Neuronal stem cell (in vitro differentiated cells): ENCODE data around the gene AFF3.

Experiments
- DNase-seq: peaks from one replicate; pipeline ENCODE4 v3.0.0-alpha.2; 2013; ENCODE audit warnings: low spot score
- H2AFZ ChIP-seq: one replicate; pipeline ENCODE4 v1.6.1; 2013; ENCODE audit warnings: mild to moderate bottlenecking, low read length, inconsistent platforms
- H2AK5ac ChIP-seq: 2 replicates; pipeline ENCODE4 v1.6.1; 2013; ENCODE audit warnings: low read depth, mild to moderate bottlenecking, inconsistent platforms, low read length, moderate library complexity, mixed read lengths
- H2BK120ac ChIP-seq: 2 replicates; pipeline ENCODE4 v1.6.1; 2013; ENCODE audit warnings: low read depth, mild to moderate bottlenecking, inconsistent platforms, low read length, moderate library complexity, mixed read lengths
- H2BK12ac ChIP-seq: one replicate; pipeline ENCODE4 v1.6.1; 2013; ENCODE audit warnings: low read length, inconsistent platforms
- H2BK15ac ChIP-seq: 2 replicates; pipeline ENCODE4 v1.6.1; 2013; ENCODE audit warnings: mild to moderate bottlenecking, low read length, inconsistent platforms, mixed read lengths
- H2BK5ac ChIP-seq: one replicate; pipeline ENCODE4 v1.6.1; 2013; ENCODE audit warnings: inconsistent platforms, mild to moderate bottlenecking, low read length, moderate library complexity
- H3K14ac ChIP-seq: one replicate; pipeline ENCODE4 v1.6.1; 2013; ENCODE audit warnings: low read length, inconsistent platforms
- H3K18ac ChIP-seq: 2 replicates; pipeline ENCODE4 v1.6.1; 2013; ENCODE audit warnings: low read length, inconsistent platforms
- H3K23ac ChIP-seq: 2 replicates; pipeline ENCODE4 v1.6.1; 2013; ENCODE audit warnings: low read depth, mild to moderate bottlenecking, mixed read lengths, low read length, inconsistent platforms; ENCODE audit not compliant: poor library complexity
- H3K27ac ChIP-seq: replicated peaks from 3 replicates; pipeline ENCODE4 v1.5.1; 2013; ENCODE audit warnings: low read length, inconsistent platforms
- H3K27me3 ChIP-seq, 3 experiments: 2 replicates each; pipeline ENCODE4 v1.6.1; 2013; ENCODE audit warnings: low read length in 3 of 3, mild to moderate bottlenecking in 2 of 3, inconsistent platforms in 1 of 3, low read depth in 1 of 3, mixed read lengths in 1 of 3, moderate library complexity in 1 of 3; ENCODE audit not compliant: control insufficient read depth in 3 of 3, insufficient read depth in 3 of 3
- H3K36me3 ChIP-seq, 2 donors: replicated peaks in 1 of 2; 2 replicates each; pipeline ENCODE4 v1.6.1; 2013; ENCODE audit warnings: low read length in 2 of 2; ENCODE audit not compliant: control insufficient read depth in 2 of 2, insufficient read depth in 2 of 2
- H3K4ac ChIP-seq: 2 replicates; pipeline ENCODE4 v1.6.1; 2013; ENCODE audit warnings: inconsistent platforms, mild to moderate bottlenecking, low read length, moderate library complexity
- H3K4me1 ChIP-seq, 2 donors: 1 replicate in 1 of 2; 2 replicates in 1 of 2; pipeline ENCODE4 v1.6.1; 2013; ENCODE audit warnings: low read length in 2 of 2, low read depth in 1 of 2; ENCODE audit not compliant: control insufficient read depth in 2 of 2, insufficient read depth in 1 of 2
- H3K4me2 ChIP-seq: one replicate; pipeline ENCODE4 v1.6.1; 2013; ENCODE audit warnings: mild to moderate bottlenecking, low read length, inconsistent platforms; ENCODE audit not compliant: insufficient read depth, poor library complexity, severe bottlenecking
- H3K4me3 ChIP-seq, 2 donors: 2 replicates each; pipeline ENCODE4 v1.5.1; 2013; ENCODE audit warnings: low read length in 2 of 2, mild to moderate bottlenecking in 2 of 2, inconsistent platforms in 1 of 2, moderate library complexity in 1 of 2
- H3K79me1 ChIP-seq: one replicate; pipeline ENCODE4 v1.6.1; 2013; ENCODE audit warnings: low read depth, mild to moderate bottlenecking, inconsistent platforms, low read length, moderate library complexity
- H3K9ac ChIP-seq: one replicate; pipeline ENCODE4 v1.6.1; 2013; ENCODE audit warnings: mild to moderate bottlenecking, low read depth, low read length, inconsistent platforms; ENCODE audit not compliant: poor library complexity
- H3K9me3 ChIP-seq, 2 donors: replicated peaks in 1 of 2; 2 replicates each; pipeline versions ENCODE3 to v1.6.1; 2013; ENCODE audit warnings: low read length in 2 of 2, mild to moderate bottlenecking in 2 of 2, inconsistent platforms in 1 of 2, low read depth in 1 of 2, mixed read lengths in 1 of 2, moderate library complexity in 1 of 2; ENCODE audit not compliant: control insufficient read depth in 2 of 2, insufficient read depth in 1 of 2
- H4K8ac ChIP-seq: one replicate; pipeline ENCODE4 v1.6.1; 2013; ENCODE audit warnings: low read depth, mild to moderate bottlenecking, inconsistent platforms, low read length, moderate library complexity
- H4K91ac ChIP-seq: one replicate; pipeline ENCODE4 v1.6.1; 2013; ENCODE audit warnings: low read length, low read depth, mild to moderate bottlenecking, inconsistent platforms; ENCODE audit not compliant: poor library complexity
- WGBS, 2 donors: extraction: QIAGEN DNeasy Blood & Tissue Kit; methylation state at CpG; one replicate each; pipeline ENCODE4 v1.1.7; 2013; ENCODE audit warnings: missing lambda C conversion rate in 2 of 2, mixed read lengths in 1 of 2; ENCODE audit not compliant: insufficient read length in 2 of 2, insufficient replicate concordance in 1 of 2; ENCODE audit errors: extremely low coverage in 2 of 2; 5-methylcytosine and 5-hydroxymethylcytosine counted together

Gene AFF3

GRCh38 chr2:99677814-99678213 is 464.6 kb downstream of the AFF3 start:
- Histone ChIP-seq H3K36me3 (no peaks in the 10 kb centered on the region), H2BK120ac (no peak overlapping the region)

GRCh38 chr2:99675130-99675661 is 467.2 kb downstream of the AFF3 start:
- no CpG with 5 or more reads among the region's 12 CpGs for WGBS, 2 donors
- no peak overlapping the region for H3K18ac ChIP-seq
- DNase-seq: no peak
- no peak overlapping the region for H2AFZ ChIP-seq
- no peaks in the 10 kb centered on the region for H3K27me3 ChIP-seq
- no peak overlapping the region for H3K23ac ChIP-seq
- no peak overlapping the region for H2BK5ac ChIP-seq
- no peak overlapping the region for H3K9ac ChIP-seq
- no peak overlapping the region for H3K27ac ChIP-seq
- H3K36me3 ChIP-seq: no peaks in the 10 kb centered on the region
- no peaks in the 10 kb centered on the region for H3K4me1 ChIP-seq
- no peak overlapping the region for H3K4me2 ChIP-seq
- H3K14ac ChIP-seq: no peak overlapping the region
- H4K91ac ChIP-seq: no peak overlapping the region
- H3K79me1 ChIP-seq: no peaks in the 10 kb centered on the region
- H2BK120ac ChIP-seq: no peak overlapping the region
- no peak overlapping the region for H3K4ac ChIP-seq
- H2AK5ac ChIP-seq: no peak overlapping the region
- no peaks in the 10 kb centered on the region for H3K9me3 ChIP-seq
- no peak overlapping the region for H3K4me3 ChIP-seq
- no peak overlapping the region for H2BK12ac ChIP-seq
- no peak overlapping the region for H4K8ac ChIP-seq
- no peak overlapping the region for H2BK15ac ChIP-seq

More at GRCh38 chr2:99677814-99678213, 464.6 kb downstream of the AFF3 start:
- no peak overlapping the region for H4K91ac ChIP-seq
- no peaks in the 10 kb centered on the region for H3K4me1 ChIP-seq
- no peak overlapping the region for H3K4me3 ChIP-seq
- DNase-seq: no peak
- H4K8ac ChIP-seq: no peak overlapping the region
- H3K27me3 ChIP-seq: no peaks in the 10 kb centered on the region
- H2AFZ ChIP-seq: no peak overlapping the region
- no peak overlapping the region for H2BK12ac ChIP-seq
- no peak overlapping the region for H3K9ac ChIP-seq
- H2BK5ac ChIP-seq: no peak overlapping the region
- no peak overlapping the region for H3K18ac ChIP-seq
- no peak overlapping the region for H3K4me2 ChIP-seq
- no peaks in the 10 kb centered on the region for H3K9me3 ChIP-seq
- H2AK5ac ChIP-seq: no peak overlapping the region
- H3K23ac ChIP-seq: no peak overlapping the region
- no CpG with 5 or more reads among the region's 7 CpGs for WGBS, 2 donors
- H3K14ac ChIP-seq: no peak overlapping the region
- H3K27ac ChIP-seq: no peak overlapping the region
- no peaks in the 10 kb centered on the region for H3K79me1 ChIP-seq
- no peak overlapping the region for H3K4ac ChIP-seq
- H2BK15ac ChIP-seq: no peak overlapping the region

GRCh38 chr2:99674090-99674489 is 468.3 kb downstream of the AFF3 start:
- Histone ChIP-seq H3K4ac (no peak overlapping the region), H3K4me3 (no peak overlapping the region), H2BK120ac (no peak overlapping the region), H3K14ac (no peak overlapping the region), H2BK12ac (no peak overlapping the region), H4K91ac (no peak overlapping the region), H3K27me3 (no peaks in the 10 kb centered on the region), H3K18ac (no peak overlapping the region), H3K23ac (no peak overlapping the region), H3K9me3 (peaks cover 0 to 3% of the 10 kb centered on the region in 2 donors), H2AK5ac (no peak overlapping the region), H3K79me1 (no peaks in the 10 kb centered on the region), H3K27ac (no peak overlapping the region), H3K9ac (no peak overlapping the region), H3K36me3 (no peaks in the 10 kb centered on the region), H2BK15ac (no peak overlapping the region), H2AFZ (no peak overlapping the region), H2BK5ac (no peak overlapping the region), H3K4me2 (no peak overlapping the region), H3K4me1 (no peaks in the 10 kb centered on the region), H4K8ac (no peak overlapping the region)
- no peak for DNase-seq
- WGBS, 2 donors: no CpG with 5 or more reads among the region's 8 CpGs

GRCh38 chr2:99672766-99673350 is 469.5 kb downstream of the AFF3 start:
- H4K91ac ChIP-seq: no peak overlapping the region
- H3K18ac ChIP-seq: no peak overlapping the region
- DNase-seq: no peak
- H3K14ac ChIP-seq: no peak overlapping the region
- no peaks in the 10 kb centered on the region for H3K4me1 ChIP-seq
- WGBS, 2 donors: no CpG with 5 or more reads among the region's 8 CpGs
- H2BK15ac ChIP-seq: no peak overlapping the region
- H4K8ac ChIP-seq: no peak overlapping the region
- no peak overlapping the region for H2BK5ac ChIP-seq
- no peak overlapping the region for H2AFZ ChIP-seq
- H2BK12ac ChIP-seq: no peak overlapping the region
- no peak overlapping the region for H2BK120ac ChIP-seq
- H3K9me3 ChIP-seq: peaks cover 0 to 9% of the 10 kb centered on the region in 2 donors
- no peak overlapping the region for H3K23ac ChIP-seq
- H3K4me2 ChIP-seq: no peak overlapping the region
- H3K9ac ChIP-seq: no peak overlapping the region
- no peak overlapping the region for H3K4me3 ChIP-seq
- no peaks in the 10 kb centered on the region for H3K79me1 ChIP-seq
- H3K27ac ChIP-seq: no peak overlapping the region
- H3K27me3 ChIP-seq: no peaks in the 10 kb centered on the region
- no peak overlapping the region for H2AK5ac ChIP-seq
- no peaks in the 10 kb centered on the region for H3K36me3 ChIP-seq
- H3K4ac ChIP-seq: no peak overlapping the region
